Cardiac septum (tissue), 1 donor: ENCODE results near the gene PSMB2. TPM values are rescaled to one million over a fixed set of nuclear protein-coding genes. Genes with fewer than 3 reads are reported as not detected.
"Not testable (repeated sequence)": the region's sequence is repeated elsewhere in the genome, so short reads cannot be mapped to it uniquely, and the experiment has no call there.

Experiments
- DNase-seq: peaks from one replicate; pipeline ENCODE4 v3.0.0-alpha.2; 2020; ENCODE audit warnings: low spot score
- intact Hi-C: fragments of 100-400 bp; cut with DNase I; formaldehyde crosslinking; loops from one replicate; pipeline ENCODE4 v1.14.0; 2022
- long read RNA-seq: library from polyadenylated mRNA; unstranded; transcript quantifications from one replicate; pipeline ENCODE4 v2.0.0, GENCODE V29; 2021
- total RNA-seq: library from RNA; stranded (reverse); fragmentation: NEBNext Ultra II Directional; extraction: Animal tissue kit (Norgen Biotek cat#: 25700); gene quantifications from one replicate; pipeline ENCODE4 v1.2.1, GENCODE V29; 2021
- donor health status: DM: no; HTN: no; CAD: no.

PSMB2 gene
- total RNA-seq = 35.6 TPM
- long read RNA-seq, transcript PSMB2-201 (6 exons, 2,701 nt) = major isoform, 39 of 40 reads
- long read RNA-seq, partial matches to known transcripts = 1 of 40 reads
- long read RNA-seq, other reads (novel, unspliced or antisense) = 0 of 40 reads

DNA sequence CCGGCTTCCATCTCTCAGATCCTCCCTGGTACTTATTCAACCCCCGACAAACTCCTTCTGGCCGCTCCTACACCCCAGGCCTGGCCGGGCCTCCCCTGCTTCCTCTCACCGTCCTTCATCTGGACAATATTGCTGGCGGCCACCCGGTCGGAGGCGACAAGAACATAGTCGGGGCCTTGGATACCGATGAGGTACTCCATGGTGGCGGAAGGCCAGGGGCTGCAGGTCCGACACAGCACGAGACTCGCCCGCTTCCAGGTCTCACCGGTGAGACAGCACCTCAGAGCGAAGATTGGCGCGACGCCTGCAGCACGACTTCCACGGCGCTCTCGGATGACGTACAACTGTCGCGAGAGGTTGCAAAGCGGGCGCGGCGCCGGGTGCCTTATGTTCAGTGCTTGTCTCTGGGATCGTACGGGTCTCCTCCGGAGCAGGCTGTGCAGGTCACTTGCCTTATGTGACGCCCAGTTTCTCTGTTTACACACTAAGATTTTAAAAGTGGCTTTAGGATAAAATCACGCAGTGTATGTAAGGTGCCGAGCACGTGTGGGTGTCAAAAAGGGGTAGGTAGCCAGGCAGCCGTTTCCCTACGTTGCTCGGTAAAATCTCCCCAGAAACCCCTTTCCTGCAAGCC is at the start of gene PSMB2:
PSMB2 (minus strand) TSS at position 294 of the 634 bp plus-strand sequence; CDS start at position 200, 94 bp downstream.
- peak; percentile 97 for DNase-seq
- intact Hi-C loops = loop anchor here (5.0 kb wide), 1 partner anchor 76 kb away; the partner anchor contains the start of gene C1orf216

DNA sequence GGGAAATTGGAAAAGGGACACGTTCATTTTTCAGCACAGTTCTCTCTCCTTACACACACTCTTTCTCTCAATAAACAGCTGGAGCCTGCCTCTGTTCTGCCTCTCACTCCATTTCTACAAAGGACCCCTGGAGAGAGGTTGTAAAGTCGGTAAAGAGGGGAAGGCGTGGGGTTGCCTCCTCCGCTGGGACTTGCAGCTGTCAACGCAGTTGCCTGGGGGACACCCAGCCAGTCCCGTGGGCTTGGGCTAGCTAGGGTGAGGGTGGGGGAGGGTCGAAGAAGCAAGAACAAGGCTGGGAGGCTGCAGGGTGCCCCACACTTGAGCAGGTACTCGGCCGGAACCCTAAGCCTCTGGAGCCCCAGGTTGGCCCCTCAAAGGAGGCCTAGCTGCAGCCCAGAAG is 49.8 kb upstream of the PSMB2 start:
- intact Hi-C loops = no loop called here
- DNase-seq = no peak

DNA sequence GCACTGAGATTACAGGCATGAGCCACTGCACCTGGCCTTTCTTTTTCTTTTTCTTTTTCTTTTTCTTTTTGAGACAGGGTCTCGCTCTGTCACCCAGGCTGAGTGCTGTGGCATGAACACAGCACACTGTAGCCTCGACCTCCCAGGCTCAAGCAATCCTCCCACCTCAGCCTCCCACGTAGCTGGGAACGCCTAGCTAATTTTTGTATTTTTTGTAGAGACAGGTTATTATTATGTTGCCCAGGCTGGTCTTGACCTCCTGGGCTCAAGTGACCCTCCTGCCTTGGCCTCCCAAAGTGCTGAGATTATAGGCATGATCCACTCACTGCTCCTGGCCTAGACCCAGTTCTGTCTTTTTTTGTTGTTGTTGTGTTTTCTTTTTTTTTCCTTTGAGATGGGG is 48.8 kb upstream of the PSMB2 start:
- intact Hi-C loops = not testable (repeated sequence)

DNA sequence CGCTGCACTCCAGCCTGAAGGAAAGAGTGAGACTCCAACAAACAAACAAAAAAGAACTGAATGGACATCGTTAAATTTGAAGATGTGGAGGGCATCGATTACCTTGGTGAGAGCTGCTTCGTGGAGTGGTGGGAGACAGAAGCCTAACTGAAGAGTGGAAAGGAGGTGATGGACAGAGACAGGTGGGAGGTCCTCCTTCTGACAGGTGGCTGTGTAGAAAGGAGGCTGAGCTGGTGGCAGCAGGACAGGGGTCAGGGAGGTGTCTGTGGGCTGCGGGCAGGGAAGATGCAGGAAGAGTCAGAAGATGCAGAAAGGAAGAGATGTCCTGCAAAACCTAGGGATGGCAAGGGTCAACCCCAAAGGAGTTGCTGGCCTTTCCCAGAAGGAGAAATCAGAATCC is 46.8 kb upstream of the PSMB2 start:
- intact Hi-C loops = no loop called here
- DNase-seq = no peak

More for the DNA sequence above, 48.8 kb upstream of the PSMB2 start:
- not testable (repeated sequence) for DNase-seq

DNA sequence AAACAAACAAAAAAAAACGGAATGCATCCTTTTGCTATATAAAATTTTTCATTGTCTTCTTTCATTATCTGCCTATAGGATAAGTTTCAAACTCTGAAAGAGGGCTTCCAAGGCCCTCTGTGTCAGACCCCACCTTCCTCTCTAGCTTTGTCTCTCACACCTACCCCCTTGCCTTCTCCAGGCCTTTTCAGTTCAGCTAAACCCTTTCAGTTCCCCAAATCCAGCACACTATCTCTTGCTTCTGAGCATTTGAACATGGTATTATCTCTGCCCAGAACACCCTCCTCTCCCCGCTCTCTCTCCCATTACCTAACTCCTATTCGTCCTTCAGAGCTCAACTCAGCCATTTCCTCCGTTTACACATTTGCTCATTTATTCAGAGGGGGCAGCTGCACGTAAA is 41.7 kb upstream of the PSMB2 start:
- no peak for DNase-seq
- intact Hi-C loops = no loop called here

DNA sequence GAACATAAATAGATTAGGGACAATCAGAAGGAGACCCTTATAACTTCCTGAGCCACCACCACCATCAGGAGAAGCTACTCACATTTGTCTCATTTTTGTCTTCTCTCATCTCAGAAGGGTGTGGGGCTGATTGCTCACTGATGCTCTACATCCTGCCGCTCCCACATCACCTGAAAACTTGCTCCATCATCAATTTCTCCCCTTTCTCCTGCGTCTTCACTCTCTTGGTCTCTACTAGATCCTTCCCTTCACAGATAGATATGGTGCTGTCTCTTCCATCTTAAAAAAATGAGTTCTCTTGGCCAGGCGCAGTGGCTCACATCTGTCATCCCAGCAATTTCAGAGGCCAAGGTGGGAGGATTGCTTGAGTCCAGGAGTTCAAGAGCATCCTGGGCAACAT is 38.9 kb upstream of the PSMB2 start:
- intact Hi-C loops = no loop called here
- DNase-seq = no peak

DNA sequence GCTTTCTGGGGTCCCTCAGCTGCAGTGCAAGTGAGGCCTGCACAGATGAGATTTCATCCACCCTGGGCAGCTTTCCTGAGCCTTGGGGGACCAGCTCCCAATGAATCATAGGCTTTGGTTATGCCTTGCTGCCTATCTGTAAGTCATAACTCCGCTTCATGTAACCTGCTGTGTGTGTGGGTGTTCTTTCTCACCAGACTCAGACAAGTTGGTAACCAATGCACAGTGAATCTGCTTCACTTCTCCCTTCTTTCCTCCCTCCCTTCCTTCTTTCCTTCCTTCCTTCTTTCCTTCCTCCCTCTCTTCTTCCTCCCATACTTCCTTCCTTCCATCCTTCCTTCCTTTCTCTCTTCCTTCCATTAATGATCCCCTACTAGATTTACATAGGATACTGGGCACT is 34.4 kb upstream of the PSMB2 start:
- intact Hi-C loops = no loop called here
- no peak for DNase-seq

DNA sequence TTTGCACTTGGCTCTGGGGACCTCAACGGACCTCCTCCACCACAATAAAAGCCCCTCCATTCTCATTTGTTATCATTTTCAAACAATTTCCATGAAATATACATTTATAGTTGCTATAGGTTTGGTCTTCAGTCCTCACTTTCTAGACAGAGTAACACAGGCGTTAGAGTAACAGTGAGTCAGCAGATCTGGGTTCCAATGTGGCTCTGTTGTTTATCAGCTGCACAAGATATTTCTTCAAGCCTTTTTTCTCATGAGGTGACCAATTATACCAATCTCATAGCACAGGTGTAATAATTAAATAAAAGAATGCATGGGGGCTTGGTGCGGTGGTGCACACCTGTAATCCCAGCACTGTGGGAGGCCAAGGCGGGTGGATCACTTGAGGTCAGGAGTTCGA is 32.8 kb upstream of the PSMB2 start:
- DNase-seq = no peak
- intact Hi-C loops = no loop called here

DNA sequence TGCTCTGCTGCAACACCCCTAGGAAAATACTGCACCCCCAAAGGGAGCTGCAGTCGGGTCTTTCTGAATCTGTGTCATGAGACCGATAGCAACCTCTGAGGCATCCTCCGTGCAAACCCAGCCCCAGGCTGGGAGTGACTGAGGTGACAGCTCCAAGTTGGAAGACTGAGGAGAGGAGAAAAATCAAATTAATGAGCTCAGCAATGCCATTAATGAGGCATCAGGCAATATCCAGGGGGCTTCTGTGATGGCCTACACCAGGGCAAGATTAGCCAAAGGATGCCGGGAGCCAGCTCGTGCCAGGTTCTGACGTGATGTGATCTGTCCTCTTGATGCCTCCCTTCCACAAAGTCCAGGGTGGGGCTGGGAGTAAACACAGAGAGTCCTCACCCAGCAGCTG is 30.8 kb upstream of the PSMB2 start:
- DNase-seq = no peak
- intact Hi-C loops = no loop called here

DNA sequence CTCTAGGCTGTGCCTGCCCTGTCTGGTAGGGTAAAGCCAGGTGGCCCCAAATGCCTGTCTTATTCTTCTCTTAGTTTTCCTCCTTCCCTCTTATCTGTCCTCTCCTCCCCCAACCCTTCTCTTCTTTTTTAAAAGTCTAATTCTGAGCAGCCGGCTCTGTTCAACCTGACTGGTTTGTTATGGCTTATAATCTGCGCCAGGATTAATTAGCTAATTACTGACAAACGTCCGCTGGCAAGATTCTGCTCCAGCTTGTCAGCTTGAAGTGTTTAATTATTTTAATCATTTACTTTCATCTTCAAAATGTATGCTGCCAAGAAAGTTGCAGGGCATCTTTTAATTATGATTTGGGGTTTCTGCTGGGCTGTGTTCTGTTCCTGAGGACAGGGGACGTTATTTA is 27.2 kb upstream of the PSMB2 start:
- intact Hi-C loops = no loop called here
- no peak for DNase-seq

DNA sequence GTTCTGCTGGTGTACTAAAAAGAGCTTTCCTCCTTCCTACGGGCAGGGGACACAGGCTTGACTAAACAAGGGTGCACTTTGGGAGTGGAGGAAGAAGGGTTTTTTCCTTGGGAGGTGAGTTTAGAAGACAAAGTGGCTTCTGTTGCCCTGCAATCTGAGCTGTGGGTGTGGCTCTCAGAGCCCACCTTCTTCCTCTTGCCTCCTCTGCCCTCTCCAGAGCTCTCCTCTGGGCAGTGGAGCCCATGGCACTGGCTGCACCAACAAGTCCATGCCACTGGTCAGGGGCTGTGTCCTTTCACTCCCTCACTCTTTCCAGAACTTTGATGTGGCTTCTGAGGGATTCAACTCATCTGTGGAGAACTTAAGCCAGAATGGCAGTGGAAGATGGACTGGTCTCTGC is 25.6 kb upstream of the PSMB2 start:
- intact Hi-C loops = no loop called here
- DNase-seq = no peak

DNA sequence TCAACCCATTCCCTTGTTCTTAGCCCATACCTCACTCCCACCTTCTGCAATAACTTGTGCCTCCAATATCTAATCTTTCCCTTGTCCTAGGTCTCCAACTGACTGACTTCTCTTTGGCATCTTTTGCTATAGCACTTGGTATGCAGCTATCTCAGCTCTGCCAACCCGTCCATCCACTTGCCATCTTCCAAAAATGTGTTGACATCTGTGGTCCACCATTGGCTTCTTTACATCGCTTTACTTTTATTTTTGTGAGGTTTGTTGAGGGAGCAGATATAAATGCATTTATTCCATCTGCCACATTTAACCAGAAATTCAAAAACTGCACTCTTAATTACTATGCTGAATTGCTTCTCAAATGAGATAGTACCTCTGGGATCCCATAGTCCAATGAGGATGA is 24.9 kb upstream of the PSMB2 start:
- intact Hi-C loops = no loop called here
- no peak for DNase-seq

DNA sequence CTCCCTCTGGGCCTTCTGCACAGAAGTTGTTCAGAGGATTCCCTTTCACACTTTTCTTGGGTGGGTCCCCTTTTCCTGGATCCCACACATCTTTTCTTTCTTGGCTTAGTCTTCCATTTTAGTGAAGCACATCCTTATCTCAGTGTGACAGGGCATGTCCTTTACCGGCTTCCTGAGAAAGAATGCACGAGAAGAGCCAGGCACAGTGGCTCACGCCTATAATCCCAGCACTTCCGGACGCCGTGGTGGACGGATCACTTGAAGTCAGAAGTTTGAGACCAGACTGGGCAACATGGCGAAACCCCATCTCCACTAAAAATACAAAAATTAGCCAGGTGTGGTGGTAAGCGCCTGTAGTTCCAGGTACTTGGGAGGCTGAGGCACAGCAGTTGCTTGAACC is 22.1 kb upstream of the PSMB2 start:
- DNase-seq = no peak
- intact Hi-C loops = no loop called here

DNA sequence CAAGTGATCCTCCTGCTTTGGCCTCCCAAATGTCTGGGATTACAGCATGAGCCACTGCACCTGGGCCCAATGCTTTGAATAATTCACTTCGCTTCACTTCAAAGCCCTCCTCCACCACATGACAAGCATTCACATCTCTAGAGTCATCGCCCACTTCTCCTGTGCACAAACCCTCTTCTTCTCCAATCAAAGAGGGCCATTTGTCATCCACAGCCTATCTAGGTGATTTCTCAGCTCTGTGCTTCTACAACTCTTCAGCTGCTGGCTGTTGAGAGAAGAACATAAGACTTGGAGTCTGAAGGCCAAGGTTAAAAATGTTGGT is 20.1 kb upstream of the PSMB2 start:
- intact Hi-C loops = no loop called here
- no peak for DNase-seq

DNA sequence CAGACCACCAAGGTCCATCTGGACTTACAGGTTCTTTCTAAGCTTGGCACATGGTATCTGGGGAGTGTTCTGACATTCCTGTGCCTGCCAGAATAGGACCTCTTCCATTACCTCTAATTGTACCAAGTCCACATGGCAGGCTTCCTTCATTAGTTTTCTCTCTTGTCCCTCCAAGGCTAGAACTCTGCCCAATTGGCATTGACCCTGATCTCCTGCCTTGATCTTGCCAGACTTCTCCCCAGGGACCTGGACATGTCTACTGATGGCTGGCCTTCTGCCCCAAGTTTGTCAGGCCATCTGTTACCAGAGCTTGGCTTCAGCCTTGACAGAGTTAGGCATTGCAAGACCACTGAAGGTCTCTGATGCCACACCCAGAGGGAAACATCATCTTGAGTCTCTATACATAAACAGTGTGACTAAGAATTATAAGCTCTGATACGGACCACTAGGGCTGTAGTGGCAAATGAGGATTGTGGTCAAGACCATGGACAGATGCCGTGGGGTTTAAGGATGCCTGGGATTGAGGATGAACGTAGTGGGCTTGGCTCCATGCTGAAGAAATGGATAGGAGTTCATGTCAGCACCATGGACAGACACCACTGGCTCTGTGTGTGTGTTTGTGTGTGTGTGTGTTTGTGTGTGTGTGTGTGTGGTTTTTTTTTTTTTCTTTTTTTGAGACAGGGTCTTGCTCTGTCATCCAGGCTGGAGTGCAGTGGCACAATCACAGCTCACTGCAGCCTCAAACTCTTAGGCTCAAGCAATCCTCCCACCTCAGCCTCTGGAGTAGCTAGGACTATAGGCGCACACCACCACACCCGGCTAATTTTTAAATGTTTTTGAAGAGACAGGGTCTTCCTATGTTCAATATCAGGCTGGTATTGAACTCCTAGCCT is 19.5 kb upstream of the PSMB2 start:
- intact Hi-C loops = no loop called here
- DNase-seq = no peak

DNA sequence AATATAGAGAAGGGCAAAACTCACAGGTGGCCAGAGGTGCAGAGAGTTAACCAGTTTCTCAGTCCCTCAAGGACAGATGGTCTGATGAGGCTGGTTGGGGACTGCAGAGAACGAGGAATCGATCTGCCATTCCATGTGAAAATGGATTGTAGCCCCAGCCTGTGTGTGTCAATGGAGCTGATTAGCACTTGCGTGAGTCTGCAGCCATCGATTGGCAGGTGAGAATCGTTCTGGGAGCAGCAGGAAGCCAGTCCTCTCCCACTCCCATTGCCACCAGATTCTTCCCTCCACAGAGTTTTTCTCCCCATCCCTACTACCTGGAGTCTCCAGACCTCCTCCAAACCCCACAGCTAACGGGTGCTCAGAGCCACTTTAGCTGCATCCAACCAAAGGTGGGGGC is 18.3 kb upstream of the PSMB2 start:
- intact Hi-C loops = no loop called here
- no peak for DNase-seq

DNA sequence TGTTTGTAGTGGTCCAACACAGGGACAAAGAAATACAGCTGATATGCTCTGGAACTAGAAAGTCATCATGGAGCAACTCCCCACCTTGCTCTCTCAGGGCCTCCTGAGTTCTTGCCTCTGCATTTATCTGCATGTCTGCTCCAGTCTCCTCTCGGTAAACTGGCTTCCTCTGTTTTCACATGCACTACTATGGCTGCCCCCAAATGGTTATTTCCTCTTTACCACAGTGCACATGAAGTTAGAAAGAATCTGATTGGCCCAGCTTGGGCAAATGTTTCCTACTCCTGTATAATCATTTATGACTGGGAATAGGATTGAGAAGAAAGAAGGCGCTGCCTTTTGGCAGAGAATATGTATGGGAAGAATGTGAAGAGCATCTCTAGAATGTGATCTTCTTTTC is 16.5 kb upstream of the PSMB2 start:
- intact Hi-C loops = no loop called here

DNA sequence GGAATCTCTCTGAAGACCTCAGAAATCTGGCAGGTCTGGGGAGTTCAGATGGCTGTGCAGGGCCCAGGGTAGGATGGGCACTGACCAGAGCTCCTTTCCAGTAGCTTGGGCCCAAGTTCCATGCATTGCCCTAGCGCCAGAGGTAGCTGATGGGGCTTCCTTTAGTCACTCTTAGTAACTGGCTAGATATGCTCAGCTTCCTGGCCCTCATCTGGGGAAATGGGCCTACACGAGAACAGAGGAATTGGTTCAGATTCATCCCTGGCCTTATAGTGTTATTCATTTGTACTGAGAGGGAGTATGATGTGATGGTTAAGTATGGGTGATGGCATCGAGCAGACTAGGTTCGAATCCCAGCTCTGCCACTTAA is 15.5 kb upstream of the PSMB2 start:
- no peak for DNase-seq
- intact Hi-C loops = no loop called here

More for the DNA sequence above, 16.5 kb upstream of the PSMB2 start:
- no peak for DNase-seq

DNA sequence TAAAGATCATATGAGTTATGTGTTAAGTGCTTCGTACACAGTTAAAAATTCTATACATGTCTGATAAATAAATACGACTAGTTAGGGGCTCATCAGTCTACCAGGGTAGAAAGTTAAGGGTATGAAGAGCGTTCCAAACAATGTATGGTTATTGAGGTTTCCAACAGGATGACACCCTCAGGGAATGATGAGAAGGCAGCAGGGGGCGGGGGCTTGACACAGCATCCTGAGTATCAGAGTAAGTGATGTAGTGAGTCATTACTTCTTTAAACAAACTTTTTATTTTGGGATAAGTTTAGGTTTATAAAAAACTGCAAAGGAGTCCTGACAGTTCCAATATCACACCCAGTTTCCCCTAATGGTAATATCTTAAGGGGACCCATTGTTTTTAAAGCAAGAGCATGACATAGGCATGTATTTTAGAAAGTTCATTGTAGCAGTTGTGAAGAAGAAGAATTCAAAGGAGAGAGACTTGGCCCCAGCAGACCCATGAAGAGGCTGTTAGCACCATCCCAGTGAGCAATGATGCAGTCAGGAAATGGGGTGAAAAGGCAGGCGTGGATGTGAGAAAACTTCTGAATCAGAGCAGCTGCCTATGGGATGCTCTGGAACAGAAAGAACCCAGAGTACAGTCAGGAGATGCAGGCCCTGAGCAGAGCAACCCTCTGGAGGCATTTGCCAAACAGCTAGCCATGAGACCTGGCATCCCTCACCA is 15.0 kb upstream of the PSMB2 start:
- intact Hi-C loops = no loop called here

DNA sequence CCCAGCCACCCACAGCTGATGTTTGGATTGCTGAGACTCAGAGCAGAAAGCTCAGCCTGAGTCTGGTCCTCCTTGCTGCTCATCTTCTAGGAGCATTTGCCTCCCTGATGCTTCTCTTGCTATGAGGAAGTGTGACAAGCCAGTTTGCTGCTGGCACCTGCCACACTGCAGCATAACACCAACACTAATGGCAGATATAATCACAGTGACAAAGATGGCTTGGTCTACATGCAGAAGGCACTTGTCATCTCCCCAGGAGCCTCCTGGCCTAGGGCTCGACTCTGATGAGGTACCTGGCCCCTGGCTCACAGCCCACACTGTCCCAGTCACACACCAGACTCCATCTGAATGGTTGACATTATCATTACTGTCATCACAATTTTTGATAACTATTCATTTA is 13.9 kb upstream of the PSMB2 start:
- intact Hi-C loops = no loop called here
- no peak for DNase-seq

More for the DNA sequence above, 15.0 kb upstream of the PSMB2 start:
- no peak for DNase-seq
